Breast epithelium (tissue), 3 donors: Measurements from ENCODE around the gene GLRA3.

Experiments used
- CTCF ChIP-seq, 3 donors: fragments of 450-650 bp; IDR thresholded peaks; one replicate each; pipeline ENCODE4 v1.5.1; 2016 to 2017; ENCODE audit warnings: antibody characterized with exemption in 3 of 3, mild to moderate bottlenecking in 3 of 3, moderate library complexity in 3 of 3
- POLR2A ChIP-seq: fragments of 450-650 bp; IDR thresholded peaks from one replicate; pipeline ENCODE4 v1.6.1; 2016; ENCODE audit warnings: antibody characterized with exemption, mild to moderate bottlenecking, moderate library complexity

GRCh38 chr4:174805746-174806145 lies 23.3 kb downstream of the GLRA3 start:
- TF ChIP-seq CTCF (IDR thresholded peaks at IDR 0.05) (no peak), POLR2A (no peak)
